Suprapubic skin (tissue), 4 donors: ENCODE results near the gene PMPCA. TPM values are rescaled to one million over a fixed set of nuclear protein-coding genes. Genes with fewer than 3 reads are reported as not detected.
"Not testable (repeated sequence)": the region's sequence is repeated elsewhere in the genome, so short reads cannot be mapped to it uniquely, and the experiment has no call there.

ENCODE experiments used
- DNase-seq, 2 donors: peaks; one replicate each; pipeline ENCODE4 v3.0.0-alpha.2; 2019; ENCODE audit warnings: low spot score in 2 of 2
- H3K27ac ChIP-seq: fragments of 200-600 bp; sonication (generic); one replicate; pipeline ENCODE4 v1.5.1; 2019
- H3K27me3 ChIP-seq: fragments of 200-600 bp; sonication (generic); one replicate; pipeline ENCODE4 v1.5.1; 2019
- H3K36me3 ChIP-seq: fragments of 200-600 bp; sonication (generic); one replicate; pipeline ENCODE4 v1.5.1; 2019
- H3K4me1 ChIP-seq: fragments of 200-600 bp; sonication (generic); one replicate; pipeline ENCODE4 v1.5.1; 2019
- H3K4me3 ChIP-seq: fragments of 200-600 bp; sonication (generic); one replicate; pipeline ENCODE4 v1.5.1; 2019; ENCODE audit warnings: mild to moderate bottlenecking
- H3K9me3 ChIP-seq: fragments of 200-600 bp; sonication (generic); one replicate; pipeline ENCODE4 v1.5.1; 2019
- CTCF ChIP-seq, 2 donors: fragments of 200-600 bp in 1 of 2; fragments of 450-650 bp in 1 of 2; sonication (generic) in 1 of 2; IDR thresholded peaks; one replicate each; pipeline ENCODE4 v1.5.1; 2016 to 2019; ENCODE audit warnings: antibody characterized with exemption in 2 of 2, mild to moderate bottlenecking in 1 of 2, moderate library complexity in 1 of 2
- EP300 ChIP-seq: sonication (generic); formaldehyde crosslinking; IDR thresholded peaks from one replicate; pipeline ENCODE4 v1.6.1; 2017; ENCODE audit warnings: antibody characterized with exemption
- POLR2A ChIP-seq, 2 donors: fragments of 450-650 bp; IDR thresholded peaks; one replicate each; pipeline ENCODE4 v1.6.1; 2017; ENCODE audit warnings: antibody characterized with exemption in 2 of 2, mild to moderate bottlenecking in 2 of 2, moderate library complexity in 2 of 2
- POLR2AphosphoS5 ChIP-seq, 3 donors: sonication (generic); formaldehyde crosslinking; IDR thresholded peaks; one replicate each; pipeline ENCODE4 v1.6.1; 2017; ENCODE audit warnings: antibody characterized with exemption in 3 of 3
- WGBS: methylation state at CpG from one replicate; pipeline ENCODE4 v1.1.5; 2018; 5-methylcytosine and 5-hydroxymethylcytosine counted together
- total RNA-seq, 4 donors: library from RNA; depleted of rRNA; stranded (reverse); fragments of >200 nt; gene quantifications; one replicate each; pipeline ENCODE4 v1.1.0, GENCODE V29; 2016

Gene PMPCA
- total RNA-seq, 4 donors from 2014 or later: 44.1 to 65.8 (median 63.5) TPM

DNA sequence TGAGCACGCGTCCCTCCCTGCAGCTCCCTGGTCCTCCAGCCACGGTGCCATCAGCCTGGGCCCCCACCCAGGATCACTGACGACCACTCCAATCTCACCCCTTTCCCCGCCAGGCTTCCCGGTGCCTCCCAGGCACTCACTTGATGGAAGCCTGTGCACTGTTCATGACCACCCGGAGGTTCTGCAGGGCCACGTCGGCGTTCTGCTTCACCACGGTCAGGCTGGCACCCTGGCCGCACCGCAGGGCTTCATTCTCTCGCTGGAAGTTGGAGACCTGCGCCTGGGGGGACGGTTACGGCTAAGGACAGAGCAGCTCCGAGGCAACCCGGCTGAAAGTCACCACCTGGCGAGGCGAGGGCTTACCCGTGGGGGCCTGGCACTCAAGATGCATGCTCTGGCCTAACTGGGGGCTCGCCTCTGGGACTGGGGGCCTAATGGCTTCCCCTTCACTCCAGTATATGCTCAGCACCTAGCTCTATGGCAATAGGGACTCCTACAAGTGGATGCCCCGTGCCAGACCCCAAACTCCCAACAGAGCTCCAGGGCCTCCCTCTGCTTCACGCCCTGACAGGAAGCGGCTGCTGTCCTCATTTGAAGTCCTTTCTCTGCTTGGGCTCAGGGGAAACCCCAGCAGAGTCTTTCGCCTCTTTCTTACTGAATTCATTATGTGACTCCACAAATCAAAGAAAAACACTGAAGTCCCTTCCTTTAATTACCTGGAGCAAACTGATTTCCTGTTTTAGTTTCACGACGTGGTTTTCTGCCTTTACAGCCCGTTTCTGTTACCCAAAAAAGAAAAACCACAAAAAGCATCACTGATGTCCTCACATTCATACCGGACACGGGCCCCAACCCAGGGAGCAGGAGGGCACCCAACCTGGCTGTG is 6.3 kb upstream of the PMPCA start:
- H3K27ac ChIP-seq: no peak overlapping the region
- no peak overlapping the region for H3K4me3 ChIP-seq
- no peak for DNase-seq
- H3K4me1 ChIP-seq: peaks cover 29% of the 10 kb centered on the region
- peaks cover 57% of the 10 kb centered on the region for H3K36me3 ChIP-seq
- WGBS: 67% methylated on average over 13 of the region's 32 CpGs
- H3K9me3 ChIP-seq: no peaks in the 10 kb centered on the region
- TF ChIP-seq POLR2A (IDR thresholded peaks at IDR 0.05) (no peak), POLR2AphosphoS5 (IDR thresholded peaks at IDR 0.05) (no peak), CTCF (IDR thresholded peaks at IDR 0.05) (no peak), EP300 (no peak)
- H3K27me3 ChIP-seq: no peaks in the 10 kb centered on the region

DNA sequence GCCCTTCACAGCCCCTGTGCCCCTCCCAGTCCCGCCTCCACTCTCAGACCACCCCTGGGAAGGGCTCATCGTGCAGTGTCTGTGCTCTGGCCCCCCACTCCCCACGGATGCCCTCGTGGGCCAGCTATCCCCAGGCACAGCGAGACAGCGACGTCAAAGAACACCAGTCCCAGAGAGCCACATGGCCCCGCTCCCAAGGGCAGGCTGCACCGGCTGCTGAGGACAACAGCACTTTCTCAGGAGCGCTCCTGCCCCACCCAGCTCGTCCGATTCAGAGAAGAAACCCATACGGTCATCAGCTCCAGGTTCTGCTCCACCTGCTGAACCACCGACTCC is 5.7 kb upstream of the PMPCA start:
- Histone ChIP-seq H3K9me3 (no peaks in the 10 kb centered on the region), H3K27ac (no peak overlapping the region), H3K36me3 (peaks cover 57% of the 10 kb centered on the region), H3K4me3 (no peak overlapping the region), H3K27me3 (no peaks in the 10 kb centered on the region), H3K4me1 (peaks cover 31% of the 10 kb centered on the region)
- TF ChIP-seq POLR2AphosphoS5 (IDR thresholded peaks at IDR 0.05) (no peak), EP300 (no peak), CTCF (IDR thresholded peaks at IDR 0.05) (no peak), POLR2A (IDR thresholded peaks at IDR 0.05) (no peak)
- WGBS: 66% methylated on average over 11 of the region's 14 CpGs
- no peak for DNase-seq

GRCh38 chr9:136405481-136405880 is 5.0 kb upstream of the PMPCA start:
- Histone ChIP-seq H3K9me3 (no peaks in the 10 kb centered on the region), H3K4me1 (peaks cover 30% of the 10 kb centered on the region), H3K4me3 (no peak overlapping the region), H3K27ac (no peak overlapping the region), H3K27me3 (no peaks in the 10 kb centered on the region), H3K36me3 (peaks cover 57% of the 10 kb centered on the region)
- WGBS: 79% methylated on average over 7 of the region's 7 CpGs
- no peak for TF ChIP-seq POLR2A (IDR thresholded peaks at IDR 0.05)
- no peak for TF ChIP-seq CTCF (IDR thresholded peaks at IDR 0.05)
- no peak for TF ChIP-seq POLR2AphosphoS5 (IDR thresholded peaks at IDR 0.05)
- TF ChIP-seq EP300: no peak
- DNase-seq: no peak

DNA sequence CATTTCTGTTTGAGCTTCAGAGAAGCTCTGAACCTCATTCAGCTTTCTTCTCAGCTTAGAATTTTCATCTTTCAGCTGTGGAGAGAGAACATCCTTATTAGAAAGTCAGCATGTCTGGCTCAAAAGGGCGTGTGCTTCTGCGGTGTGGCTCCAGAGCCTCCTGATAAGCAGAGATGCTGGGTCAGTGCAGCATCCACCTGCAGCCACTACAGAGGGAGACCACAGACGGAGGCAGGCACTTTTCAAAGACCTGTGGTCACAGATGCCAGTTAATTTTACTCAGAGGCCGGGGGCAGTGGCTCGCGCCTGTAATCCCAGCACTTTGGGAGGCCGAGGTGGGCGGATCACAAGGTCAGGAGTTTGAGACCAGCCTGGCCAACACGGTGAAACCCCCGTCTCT is 4.6 kb upstream of the PMPCA start:
- Histone ChIP-seq H3K36me3 (peaks cover 57% of the 10 kb centered on the region), H3K4me1 (peaks cover 27% of the 10 kb centered on the region)
- not testable (repeated sequence) for H3K9me3 ChIP-seq, H3K4me3 ChIP-seq, H3K27ac ChIP-seq, H3K27me3 ChIP-seq, DNase-seq
- 89% methylated on average over 10 of the region's 10 CpGs for WGBS

DNA sequence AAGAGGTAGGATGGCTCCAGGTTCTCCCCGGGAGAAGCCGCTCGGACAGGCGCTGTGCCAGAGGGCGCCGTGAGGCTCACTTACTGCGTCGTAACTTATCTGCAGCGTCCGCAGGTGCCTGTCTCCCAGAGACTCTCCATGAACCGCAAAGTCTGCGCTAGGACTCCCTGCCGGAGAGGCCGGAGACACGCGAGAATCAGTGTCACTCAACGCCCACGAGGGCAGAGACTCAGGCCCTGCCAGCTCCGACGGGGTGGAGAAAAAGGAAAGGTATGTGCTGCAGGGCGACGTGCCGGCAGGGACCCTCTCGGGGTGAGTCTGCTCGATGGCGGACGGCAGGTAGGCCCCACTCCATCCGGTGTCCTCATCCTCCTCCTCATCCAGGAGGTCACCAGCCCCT is 3.4 kb upstream of the PMPCA start:
- not testable (repeated sequence) for H3K27me3 ChIP-seq, H3K4me3 ChIP-seq, H3K9me3 ChIP-seq, DNase-seq, H3K27ac ChIP-seq
- Histone ChIP-seq H3K36me3 (peaks cover 53% of the 10 kb centered on the region), H3K4me1 (peaks cover 38% of the 10 kb centered on the region)
- 84% methylated on average over 28 of the region's 28 CpGs for WGBS

GRCh38 chr9:136407911-136408310 is 2.5 kb upstream of the PMPCA start:
- H3K4me1 ChIP-seq: peaks cover 39% of the 10 kb centered on the region
- no peaks in the 10 kb centered on the region for H3K9me3 ChIP-seq
- no peaks in the 10 kb centered on the region for H3K27me3 ChIP-seq
- H3K36me3 ChIP-seq: peaks cover 49% of the 10 kb centered on the region
- no peak overlapping the region for H3K27ac ChIP-seq
- no peak for DNase-seq
- TF ChIP-seq CTCF (IDR thresholded peaks at IDR 0.05) (no peak), EP300 (no peak), POLR2A (IDR thresholded peaks at IDR 0.05) (no peak), POLR2AphosphoS5 (IDR thresholded peaks at IDR 0.05) (no peak)
- H3K4me3 ChIP-seq: no peak overlapping the region
- 88% methylated on average over 7 of the region's 7 CpGs for WGBS
